HepG2 (cell line): ENCODE data around the gene ACBD6. TPM values are rescaled to one million over a fixed set of nuclear protein-coding genes. Genes with fewer than 3 reads are reported as not detected.

Source experiments
- ATAC-seq: fragments of 200-7000 bp; cut with Tn5 transposase; 3 replicates; pipeline ENCODE4 v1.9.1; 2020; ENCODE audit warnings: mild to moderate bottlenecking, moderate library complexity
- BruUV-seq: library from RNA; stranded (reverse); fragments of 400-500 nt; replicated peaks from 2 replicates; lab custom pipeline; 2021; lab: Mats Ljungman, UMichigan
- CTCF ChIA-PET: fragments of 300-600 bp; formaldehyde crosslinking; extraction: SDS; loops from one replicate; lab custom pipeline; 2021; ENCODE audit warnings: low total read pairs, inconsistent platforms, low intra/inter-chr PET ratio; lab: Yijun Ruan, JAX
- POLR2A ChIA-PET: fragments of 350-600 bp; sonication (Branson Sonifier 250); formaldehyde crosslinking; loops from one replicate; lab custom pipeline; 2020; ENCODE audit warnings: antibody characterized with exemption, inconsistent platforms; lab: Yijun Ruan, JAX
- DNase-seq: peaks from one replicate; pipeline ENCODE4 v3.0.0-alpha.2; 2015; ENCODE audit warnings: low spot score
- FAIRE-seq: peaks from 3 replicates; lab custom pipeline; 2011; peaks lifted over from hg19 to GRCh38; lab: Jason Lieb, UNC
- H2AFZ ChIP-seq: one replicate; pipeline ENCODE4 v1.6.1; 2011; ENCODE audit warnings: low read length, inconsistent platforms
- H3K27ac ChIP-seq: fragments of 300-600 bp; 3 replicates; pipeline ENCODE4 v1.8.0; 2011; ENCODE audit warnings: mixed run types, mild to moderate bottlenecking, mixed read lengths, low read length, inconsistent platforms; ENCODE audit not compliant: insufficient read depth; ENCODE audit errors: extremely low read length
- H3K27me3 ChIP-seq, 2 experiments: fragments of 200-600 bp in 1 of 2; 2 replicates in 1 of 2; 3 replicates in 1 of 2; pipeline versions ENCODE4 v1.6.0 to v1.8.0; 2011; ENCODE audit warnings: low read length in 2 of 2, mild to moderate bottlenecking in 2 of 2, moderate library complexity in 2 of 2, inconsistent platforms in 1 of 2; ENCODE audit not compliant: insufficient read depth in 2 of 2, control insufficient read depth in 1 of 2
- H3K36me3 ChIP-seq, 2 experiments: fragments of 200-600 bp in 1 of 2; replicated peaks in 1 of 2; 2 replicates in 1 of 2; 3 replicates in 1 of 2; pipeline versions ENCODE4 v1.5.1 to v1.8.0; 2011; ENCODE audit warnings: low read length in 2 of 2, inconsistent platforms in 1 of 2; ENCODE audit not compliant: insufficient read depth in 2 of 2, control insufficient read depth in 1 of 2
- H3K4me1 ChIP-seq: 2 replicates; pipeline ENCODE4 v1.5.1; 2012; ENCODE audit warnings: low read length, inconsistent platforms; ENCODE audit not compliant: insufficient read depth
- H3K4me2 ChIP-seq: 2 replicates; pipeline ENCODE4 v1.6.0; 2011; ENCODE audit warnings: low read depth, low read length, inconsistent platforms
- H3K4me3 ChIP-seq, 3 experiments: fragments of 200-600 bp in 1 of 3; sonication (generic), shearing (Covaris generic) in 1 of 3; replicated peaks in 1 of 3; 2 replicates each; pipeline ENCODE4 v1.5.1; 2011 to 2016; ENCODE audit warnings: low read length in 3 of 3, inconsistent platforms in 2 of 3, low read depth in 2 of 3, mild to moderate bottlenecking in 2 of 3, control low read depth in 1 of 3, mixed read lengths in 1 of 3; ENCODE audit not compliant: insufficient read depth in 1 of 3
- H3K79me2 ChIP-seq: one replicate; pipeline ENCODE4 v1.6.1; 2011; ENCODE audit warnings: low read length, inconsistent platforms; ENCODE audit not compliant: insufficient read depth
- H3K9ac ChIP-seq: 2 replicates; pipeline ENCODE4 v1.6.0; 2011; ENCODE audit warnings: mild to moderate bottlenecking, low read depth, low read length, inconsistent platforms; ENCODE audit not compliant: insufficient read depth
- H3K9me3 ChIP-seq: 2 replicates; pipeline ENCODE4 v1.5.1; 2012; ENCODE audit warnings: mild to moderate bottlenecking, low read length
- H4K20me1 ChIP-seq: 2 replicates; pipeline ENCODE4 v1.6.0; 2011; ENCODE audit warnings: inconsistent platforms, mild to moderate bottlenecking, low read length, moderate library complexity; ENCODE audit not compliant: insufficient read depth
- CEBPB ChIP-seq: IDR thresholded peaks from 2 replicates; pipeline ENCODE4 v1.6.1; 2011; ENCODE audit warnings: low read depth, low read length, improper control_type of control experiment, borderline replicate concordance
- NONO ChIP-seq, 2 experiments: fragments of 450-650 bp in 1 of 2; sonication (generic) in 1 of 2; formaldehyde crosslinking in 1 of 2; IDR thresholded peaks in 1 of 2; conservative IDR thresholded peaks in 1 of 2; 2 replicates each; pipeline versions ENCODE4 v1.6.1 to v1.8.0; 2017 to 2022; ENCODE audit warnings: mild to moderate bottlenecking in 1 of 2, missing genetic modification reagents in 1 of 2, moderate library complexity in 1 of 2
- NR2F6 ChIP-seq, 2 experiments: IDR thresholded peaks; 2 replicates each; pipeline ENCODE4 v1.6.1; 2016; ENCODE audit warnings: antibody characterized with exemption in 1 of 2, mild to moderate bottlenecking in 1 of 2
- RXRB ChIP-seq: IDR thresholded peaks from 2 replicates; pipeline ENCODE4 v1.6.1; 2016; ENCODE audit warnings: borderline replicate concordance, missing genetic modification reagents, missing compliant biosample characterization
- SMC3 ChIP-seq: IDR thresholded peaks from 2 replicates; pipeline ENCODE4 v1.6.1; 2011; ENCODE audit warnings: low read length, improper control_type of control experiment
- SP4 ChIP-seq: sonication (generic); formaldehyde crosslinking; IDR thresholded peaks from 2 replicates; pipeline ENCODE4 v1.8.1; 2023; ENCODE audit warnings: mild to moderate bottlenecking, missing genetic modification reagents
- TCF7 ChIP-seq: sonication (generic); IDR thresholded peaks from 2 replicates; pipeline ENCODE4 v1.6.1; 2016; ENCODE audit warnings: antibody characterized with exemption, low read depth
- ZKSCAN5 ChIP-seq: sonication (generic); formaldehyde crosslinking; IDR thresholded peaks from 2 replicates; pipeline ENCODE4 v1.5.1; 2020; ENCODE audit warnings: mild to moderate bottlenecking, missing genetic modification reagents
- ZNF296 ChIP-seq: sonication (generic); formaldehyde crosslinking; conservative IDR thresholded peaks from 2 replicates; pipeline ENCODE4 v1.5.0; 2020; ENCODE audit warnings: mild to moderate bottlenecking, missing genetic modification reagents
- WGBS: methylation state at CpG from one replicate; pipeline ENCODE4 v1.1.6; 2017; ENCODE audit warnings: low lambda C conversion rate; 5-methylcytosine and 5-hydroxymethylcytosine counted together
- in situ Hi-C: cut with HindIII; loops from 2 replicates; pipeline ENCODE4 v1.10.0; 2017; ENCODE audit warnings: low pct_unique_long_range_greater_than_20kb; ENCODE audit not compliant: extremely low pct_ligation_motif_present
- intact Hi-C: fragments of 100-400 bp; cut with micrococcal nuclease; formaldehyde crosslinking; loops from one replicate; pipeline ENCODE4 v1.10.0; 2022; ENCODE audit not compliant: unreplicated experiment
- polyA plus RNA-seq, 8 experiments: library from polyadenylated mRNA; depleted of rRNA in 3 of 8; stranded (reverse) in 7 of 8; unstranded in 1 of 8; fragments of >200 nt; fragmentation: Illumina TruSeq in 4 of 8; extraction: Trizol in 4 of 8; gene quantifications; 2 replicates each; pipeline versions ENCODE4 v1.2.1 to v1.2.3, GENCODE V29; 2011 to 2016; ENCODE audit warnings: low read depth in 4 of 8, missing spikeins in 1 of 8, mixed read lengths in 1 of 8; ENCODE audit not compliant: insufficient read depth in 1 of 8
- total RNA-seq, 5 experiments: library from RNA; depleted of rRNA; stranded (reverse); fragments of >200 nt; fragmentation: Illumina TruSeq; extraction: Trizol; gene quantifications; 2 replicates each; pipeline ENCODE4 v1.2.3, GENCODE V29; 2016; ENCODE audit warnings: low read depth in 1 of 5
- TF ChIP-seq, protein P1 (sequence below): sonication (generic); formaldehyde crosslinking; IDR thresholded peaks from 2 replicates; pipeline ENCODE4 v1.4.0; 2020; ENCODE audit warnings: mild to moderate bottlenecking, missing genetic modification reagents
- TF ChIP-seq, protein P2 (sequence below): sonication (generic); formaldehyde crosslinking; conservative IDR thresholded peaks from 2 replicates; pipeline ENCODE4 v1.4.0; 2020; ENCODE audit warnings: missing genetic modification reagents
- TF ChIP-seq, protein P3 (sequence below): sonication (generic); formaldehyde crosslinking; IDR thresholded peaks from 2 replicates; pipeline ENCODE4 v1.5.1; 2020; ENCODE audit warnings: missing genetic modification reagents, mild to moderate bottlenecking, borderline replicate concordance
- TF ChIP-seq, protein P4 (sequence below): IDR thresholded peaks from 2 replicates; pipeline ENCODE4 v1.6.1; 2016; ENCODE audit warnings: low read depth, borderline replicate concordance

Gene ACBD6
- total and polyA plus RNA-seq, 2 of the 13 experiments (the other 11 are each of a cell fraction or from before 2014, with no cell fraction given): 33.5 to 47.2 TPM

DNA sequence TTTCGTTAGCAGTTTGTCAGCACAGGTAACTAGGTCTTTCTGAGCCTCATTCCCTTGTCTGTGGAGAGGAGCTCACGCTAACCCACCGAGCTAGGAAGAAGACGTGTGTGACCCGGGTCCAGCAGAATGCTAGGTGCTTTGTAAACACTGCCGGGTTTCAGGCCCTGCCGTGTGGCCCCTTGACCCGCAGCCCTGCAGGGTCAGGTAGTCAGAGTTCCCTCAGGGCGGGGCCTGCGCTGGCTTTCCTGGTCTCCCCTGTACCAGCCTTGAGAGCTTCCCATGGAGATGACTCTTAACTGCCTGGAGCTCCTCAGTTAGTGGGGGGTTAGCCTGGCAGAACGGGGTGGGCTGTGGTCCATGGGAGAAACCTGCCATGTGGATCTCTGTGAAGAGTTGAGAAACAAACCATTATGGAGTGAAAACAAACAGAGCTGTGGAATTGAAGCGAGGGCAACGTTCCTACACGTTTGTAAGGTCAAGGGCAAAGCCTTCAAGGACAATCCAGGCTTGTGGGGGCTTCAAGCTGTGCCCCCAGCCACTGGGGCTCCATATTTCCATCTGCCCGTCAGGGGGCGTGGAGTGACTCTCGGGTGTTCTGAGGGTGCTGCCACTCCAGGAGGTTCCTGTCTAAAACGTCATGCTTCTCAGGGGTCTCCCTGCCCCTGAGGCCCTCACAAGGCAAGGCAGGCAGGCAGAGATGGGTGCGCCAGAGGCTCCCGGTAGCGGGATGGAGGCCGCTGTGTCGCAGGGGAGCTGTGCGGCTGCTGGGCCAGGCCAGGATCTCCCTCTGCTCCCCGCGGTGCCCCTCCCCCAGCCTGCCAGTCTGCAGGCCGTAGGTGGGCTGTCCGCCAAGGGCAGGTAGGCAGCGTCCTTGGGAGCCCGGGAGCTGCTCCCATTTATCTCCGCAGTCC lies 248.5 kb downstream of the ACBD6 start (continued):
- TF ChIP-seq, protein P1, sequence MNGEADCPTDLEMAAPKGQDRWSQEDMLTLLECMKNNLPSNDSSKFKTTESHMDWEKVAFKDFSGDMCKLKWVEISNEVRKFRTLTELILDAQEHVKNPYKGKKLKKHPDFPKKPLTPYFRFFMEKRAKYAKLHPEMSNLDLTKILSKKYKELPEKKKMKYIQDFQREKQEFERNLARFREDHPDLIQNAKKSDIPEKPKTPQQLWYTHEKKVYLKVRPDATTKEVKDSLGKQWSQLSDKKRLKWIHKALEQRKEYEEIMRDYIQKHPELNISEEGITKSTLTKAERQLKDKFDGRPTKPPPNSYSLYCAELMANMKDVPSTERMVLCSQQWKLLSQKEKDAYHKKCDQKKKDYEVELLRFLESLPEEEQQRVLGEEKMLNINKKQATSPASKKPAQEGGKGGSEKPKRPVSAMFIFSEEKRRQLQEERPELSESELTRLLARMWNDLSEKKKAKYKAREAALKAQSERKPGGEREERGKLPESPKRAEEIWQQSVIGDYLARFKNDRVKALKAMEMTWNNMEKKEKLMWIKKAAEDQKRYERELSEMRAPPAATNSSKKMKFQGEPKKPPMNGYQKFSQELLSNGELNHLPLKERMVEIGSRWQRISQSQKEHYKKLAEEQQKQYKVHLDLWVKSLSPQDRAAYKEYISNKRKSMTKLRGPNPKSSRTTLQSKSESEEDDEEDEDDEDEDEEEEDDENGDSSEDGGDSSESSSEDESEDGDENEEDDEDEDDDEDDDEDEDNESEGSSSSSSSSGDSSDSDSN (CRISPR knock-in tag): peak; percentile 27; the same call in 1 of the 2 replicates
- no peak for TF ChIP-seq TCF7
- TF ChIP-seq NR2F6 (IDR thresholded peaks at IDR 0.05): peak; percentile 91
- TF ChIP-seq NR2F6 (CRISPR knock-in tag; IDR thresholded peaks at IDR 0.05): peak; percentile 93
- no peak for TF ChIP-seq NONO (IDR thresholded peaks at IDR 0.05)
- 0 out of 2 replicates have a peak, but pooled peaks have one; percentile 35 for TF ChIP-seq NONO (CRISPR knock-in tag; conservative IDR thresholded peaks at IDR 0.05)

DNA sequence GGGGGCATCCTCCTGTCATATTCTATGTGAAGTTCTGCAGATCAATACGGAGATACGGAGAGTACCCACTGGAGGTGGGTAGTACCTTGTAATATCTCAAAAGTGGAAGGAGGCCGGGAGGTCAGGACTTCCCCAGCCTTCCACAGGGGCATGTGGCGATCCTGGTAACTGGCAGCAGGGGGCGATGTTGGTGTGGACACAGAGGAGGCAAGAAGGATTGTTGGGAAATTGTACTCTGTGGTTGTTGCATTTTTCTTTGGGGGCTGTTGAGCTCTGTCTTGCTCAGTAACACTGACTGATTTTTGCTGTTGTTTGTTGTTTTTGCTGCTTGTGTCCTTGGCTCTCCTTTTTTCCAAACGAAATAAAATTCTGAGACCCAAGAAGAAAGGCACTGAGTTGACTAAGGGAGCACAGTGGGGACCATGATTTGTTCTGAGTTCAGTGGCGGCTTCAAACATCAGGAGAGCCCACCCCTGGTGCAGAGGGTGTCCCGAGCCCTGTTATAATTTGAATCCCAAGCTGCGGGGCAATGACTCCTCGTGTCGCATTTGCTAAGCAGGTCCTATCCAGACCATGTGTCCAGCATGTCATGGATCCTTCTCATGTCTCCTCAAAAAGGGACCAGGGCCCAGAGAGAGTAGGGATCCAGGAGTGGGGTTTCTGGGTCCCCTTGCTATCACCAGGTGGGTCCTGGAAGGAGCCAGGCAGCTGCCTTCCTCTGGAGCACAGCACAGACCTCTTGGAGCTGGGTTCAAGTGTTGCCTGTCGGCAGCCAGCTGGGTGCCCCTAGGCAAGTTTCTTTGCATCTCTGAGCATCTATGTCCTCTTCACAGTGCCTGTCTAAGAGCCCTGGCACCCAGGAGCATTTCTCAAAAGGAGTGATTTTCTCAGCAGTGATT lies 249.5 kb downstream of the ACBD6 start:
- in situ Hi-C loops (loop anchor here (5.0 kb wide), 2 partner anchors 164 to 224 kb away; no protein-coding TSS in a partner anchor), intact Hi-C loops (loop anchor here (1.0 to 5.0 kb wide), 2 partner anchors 163 to 229 kb away; no protein-coding TSS in a partner anchor)
- peak; percentile 51 for DNase-seq
- H3K4me2 ChIP-seq: peak overlapping the region; percentile 93
- H3K79me2 ChIP-seq: no peaks in the 10 kb centered on the region
- no peak overlapping the region for H2AFZ ChIP-seq
- no TSS peak for BruUV-seq
- no peaks in the 10 kb centered on the region for H3K36me3 ChIP-seq
- WGBS: 49% methylated on average over 12 of the region's 12 CpGs
- peak; percentile 25; the same call in 2 of the 3 replicates for ATAC-seq
- H3K9ac ChIP-seq: no peak overlapping the region
- POLR2A ChIA-PET: interaction anchor here (1.1 kb wide), 1 partner anchor 161 kb away, joined by 4 read pairs; no protein-coding TSS in a partner anchor
- H3K9me3 ChIP-seq: no peaks in the 10 kb centered on the region
- no peaks in the 10 kb centered on the region for H4K20me1 ChIP-seq
- H3K4me1 ChIP-seq: peaks cover 76% of the 10 kb centered on the region
- CTCF ChIA-PET: interaction anchor here (0.5 to 3.2 kb wide), 4 partner anchors 19 to 225 kb away, joined by 3 to 17 read pairs (median 6); no protein-coding TSS in a partner anchor
- FAIRE-seq: peak; percentile 51
- H3K27me3 ChIP-seq: peaks cover 0 to 10% of the 10 kb centered on the region in 2 experiments; a peak in 3 of 5 replicates
- peak overlapping the region; percentile 11 to 65 (median 28); a peak in 3 of 6 replicates for H3K4me3 ChIP-seq
- H3K27ac ChIP-seq: no peak overlapping the region
- TF ChIP-seq, protein P2, sequence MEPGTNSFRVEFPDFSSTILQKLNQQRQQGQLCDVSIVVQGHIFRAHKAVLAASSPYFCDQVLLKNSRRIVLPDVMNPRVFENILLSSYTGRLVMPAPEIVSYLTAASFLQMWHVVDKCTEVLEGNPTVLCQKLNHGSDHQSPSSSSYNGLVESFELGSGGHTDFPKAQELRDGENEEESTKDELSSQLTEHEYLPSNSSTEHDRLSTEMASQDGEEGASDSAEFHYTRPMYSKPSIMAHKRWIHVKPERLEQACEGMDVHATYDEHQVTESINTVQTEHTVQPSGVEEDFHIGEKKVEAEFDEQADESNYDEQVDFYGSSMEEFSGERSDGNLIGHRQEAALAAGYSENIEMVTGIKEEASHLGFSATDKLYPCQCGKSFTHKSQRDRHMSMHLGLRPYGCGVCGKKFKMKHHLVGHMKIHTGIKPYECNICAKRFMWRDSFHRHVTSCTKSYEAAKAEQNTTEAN (CRISPR knock-in tag): no peak
- TF ChIP-seq SMC3: peak; percentile 86
- 0 out of 2 replicates have a peak, but pooled peaks have one; percentile 27 for TF ChIP-seq CEBPB
- TF ChIP-seq, protein P3, sequence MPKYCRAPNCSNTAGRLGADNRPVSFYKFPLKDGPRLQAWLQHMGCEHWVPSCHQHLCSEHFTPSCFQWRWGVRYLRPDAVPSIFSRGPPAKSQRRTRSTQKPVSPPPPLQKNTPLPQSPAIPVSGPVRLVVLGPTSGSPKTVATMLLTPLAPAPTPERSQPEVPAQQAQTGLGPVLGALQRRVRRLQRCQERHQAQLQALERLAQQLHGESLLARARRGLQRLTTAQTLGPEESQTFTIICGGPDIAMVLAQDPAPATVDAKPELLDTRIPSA (CRISPR knock-in tag): 0 out of 2 replicates have a peak, but pooled peaks have one; percentile 27
- 0 out of 2 replicates have a peak, but pooled peaks have one; percentile 11 for TF ChIP-seq ZKSCAN5 (CRISPR knock-in tag)
- TF ChIP-seq, protein P4, sequence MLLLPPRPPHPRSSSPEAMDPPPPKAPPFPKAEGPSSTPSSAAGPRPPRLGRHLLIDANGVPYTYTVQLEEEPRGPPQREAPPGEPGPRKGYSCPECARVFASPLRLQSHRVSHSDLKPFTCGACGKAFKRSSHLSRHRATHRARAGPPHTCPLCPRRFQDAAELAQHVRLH (CRISPR knock-in tag): peak; percentile 72; the same call in 1 of the 2 replicates
- TF ChIP-seq RXRB: 0 out of 2 replicates have a peak, but pooled peaks have one; percentile 13
- TF ChIP-seq SP4: 0 out of 2 replicates have a peak, but pooled peaks have one; percentile 39
- no peak for TF ChIP-seq ZNF296 (CRISPR knock-in tag)
